ENCODE results near the gene TNRC18.
"Not testable (repeated sequence)": the region's sequence is repeated elsewhere in the genome, so short reads cannot be mapped to it uniquely, and the experiment has no call there.

Gene TNRC18

DNA sequence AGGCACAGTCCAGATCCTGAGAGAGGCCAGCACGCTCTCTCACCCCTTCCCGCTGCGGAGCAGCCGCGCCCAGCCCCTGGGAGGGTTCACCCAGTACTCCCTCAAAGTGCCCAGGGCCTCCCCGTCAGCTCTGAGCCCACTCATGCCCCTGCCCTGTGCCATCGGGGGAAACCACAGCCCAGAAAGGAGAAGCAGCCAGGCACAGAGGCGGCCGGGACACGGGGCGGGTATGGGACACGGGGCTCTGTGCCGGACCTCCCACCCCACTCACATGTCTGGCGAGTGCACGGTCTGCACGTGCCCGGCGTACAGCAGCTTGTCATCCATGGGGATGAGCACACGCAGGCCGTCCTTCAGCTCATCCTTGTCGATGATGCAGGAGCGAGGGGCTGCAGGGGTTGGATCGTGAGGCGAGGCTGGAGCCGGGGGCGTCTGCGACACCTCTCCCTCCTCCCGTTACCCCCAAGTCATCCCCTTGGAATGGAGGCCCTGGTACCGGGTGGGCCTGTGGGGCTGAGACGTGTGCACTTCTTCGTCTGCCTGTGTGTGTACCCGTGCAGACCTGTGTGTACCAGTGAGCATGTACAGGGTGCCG lies 102.7 kb downstream of the TNRC18 start:
- no peak for DNase-seq (ENCODE audit: extremely low read depth in 1 of 2, low read depth in 1 of 2)

DNA sequence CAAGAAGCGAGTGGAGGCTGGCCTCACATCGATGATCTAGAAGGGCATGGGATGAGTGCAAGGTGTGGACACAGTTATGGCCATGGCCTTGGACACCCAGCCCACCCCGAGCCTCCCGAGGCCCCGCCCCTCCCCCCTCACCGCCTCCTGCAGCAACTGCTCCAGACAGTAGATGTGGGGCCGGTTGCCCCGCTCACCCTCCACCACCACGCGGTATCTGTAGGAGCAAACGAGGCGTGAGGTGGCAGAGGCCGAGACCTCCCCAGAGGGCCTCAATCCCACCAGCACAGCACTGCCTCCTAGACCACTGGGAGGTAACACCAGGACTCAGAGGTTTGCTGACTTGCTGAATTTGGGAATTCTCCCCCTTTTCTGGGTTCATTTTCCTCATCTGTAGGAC lies 103.2 kb downstream of the TNRC18 start:
- DNase-seq (ENCODE audit: extremely low read depth in 1 of 2, low read depth in 1 of 2) = no peak

DNA sequence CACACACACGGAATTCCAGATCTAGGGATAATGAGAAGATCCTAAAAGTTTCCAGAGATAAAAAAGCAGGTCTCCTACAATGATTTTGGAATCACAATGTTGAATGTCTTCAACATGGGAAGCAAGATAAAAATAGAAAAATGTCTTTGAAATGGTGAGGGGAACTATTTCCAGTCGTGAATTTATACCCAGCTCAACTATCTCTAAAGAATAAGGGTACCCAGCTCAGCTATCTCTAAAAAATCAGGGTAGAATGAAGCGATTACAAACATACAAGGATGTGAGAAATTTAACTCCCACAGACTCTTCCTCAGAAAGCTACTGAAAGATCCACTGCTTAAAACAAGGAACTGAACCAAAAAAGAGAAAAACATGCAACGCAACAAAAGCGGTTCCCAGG lies 105.0 kb downstream of the TNRC18 start:
- DNase-seq (ENCODE audit: extremely low read depth in 1 of 2, low read depth in 1 of 2) = not testable (repeated sequence)

DNA sequence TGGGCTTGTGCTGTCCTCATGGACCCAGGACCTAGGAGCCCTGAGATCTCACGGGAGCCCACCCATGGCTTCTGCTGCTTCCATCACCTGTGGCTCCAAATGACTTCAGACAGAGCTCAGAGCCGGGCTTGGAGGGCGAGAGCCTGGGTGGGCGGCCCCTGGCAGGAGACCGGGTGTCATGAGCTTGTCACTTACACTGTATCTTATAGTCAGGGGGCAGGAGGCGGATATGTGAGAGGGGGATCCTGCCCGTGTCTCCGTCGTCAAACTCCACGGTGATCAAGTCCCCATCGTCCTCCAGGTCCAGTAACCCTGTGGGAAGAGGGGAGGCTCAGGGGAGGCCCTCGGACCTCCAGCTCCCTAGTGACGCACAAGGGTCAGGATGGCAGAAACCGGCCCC lies 107.9 kb downstream of the TNRC18 start:
- no peak for DNase-seq (ENCODE audit: extremely low read depth in 1 of 2, low read depth in 1 of 2)

DNA sequence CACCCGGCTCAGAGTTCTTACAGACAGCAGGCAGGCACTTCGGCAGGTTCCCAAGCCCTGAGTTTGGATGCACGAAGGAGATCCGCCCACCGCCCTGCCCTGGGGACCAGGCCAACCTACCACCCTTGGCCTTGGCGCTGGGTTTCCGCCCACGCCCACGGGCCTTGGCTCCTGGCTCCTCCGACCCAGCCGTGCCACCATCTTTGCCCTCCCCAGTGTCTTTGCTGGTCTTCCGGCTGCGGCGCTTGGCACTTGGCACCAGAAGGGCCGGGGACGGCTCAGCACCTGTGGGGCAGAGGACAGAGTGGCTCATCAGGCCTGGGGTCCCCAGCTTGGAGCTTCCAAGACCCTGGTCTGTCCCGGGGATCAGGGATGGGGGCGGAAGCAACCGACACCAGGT lies 108.8 kb downstream of the TNRC18 start:
- no peak for DNase-seq (ENCODE audit: extremely low read depth in 1 of 2, low read depth in 1 of 2)

DNA sequence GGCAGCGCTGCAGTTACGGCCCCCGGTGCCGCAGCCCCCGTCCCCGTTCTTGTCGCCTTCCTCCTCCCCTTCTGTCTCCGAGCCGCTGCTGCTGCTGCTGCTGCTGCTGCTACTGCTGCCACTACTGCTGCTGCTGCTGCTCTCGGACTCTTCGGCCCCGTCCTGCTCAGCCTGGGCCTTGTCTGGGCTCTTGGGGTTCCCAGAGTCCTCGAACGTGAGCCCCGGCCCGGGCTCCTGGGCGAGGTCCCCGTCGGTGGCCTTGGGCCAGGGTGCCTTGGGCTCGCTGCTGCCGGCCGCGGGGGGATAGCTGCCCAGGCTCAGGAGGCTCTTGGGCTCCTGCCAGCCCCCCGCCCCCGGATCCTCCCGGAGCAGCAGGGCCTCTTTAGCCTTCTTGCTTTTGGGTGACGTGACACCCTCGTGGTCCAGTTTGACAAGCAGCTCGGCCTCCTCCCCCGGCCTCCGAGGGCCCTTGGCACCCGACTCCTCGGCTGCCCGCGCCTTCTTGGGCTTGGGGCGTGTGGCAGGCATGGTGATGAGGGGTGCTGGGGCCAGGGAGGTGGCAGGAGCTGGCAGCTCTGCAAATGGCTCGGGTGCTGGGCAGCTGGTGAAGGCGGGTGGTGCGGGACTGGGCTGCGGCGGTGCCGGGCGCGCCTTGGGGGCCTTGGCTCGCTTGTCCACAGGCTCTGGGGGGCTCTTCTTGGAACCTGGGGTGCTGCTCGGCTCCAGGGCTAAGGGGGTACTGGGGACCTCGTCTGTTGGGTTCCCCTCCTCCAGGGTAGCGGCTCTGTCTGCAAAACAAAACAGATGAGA lies 110.4 kb downstream of the TNRC18 start:
- not testable (repeated sequence) for DNase-seq (ENCODE audit: extremely low read depth in 1 of 2, low read depth in 1 of 2)

DNA sequence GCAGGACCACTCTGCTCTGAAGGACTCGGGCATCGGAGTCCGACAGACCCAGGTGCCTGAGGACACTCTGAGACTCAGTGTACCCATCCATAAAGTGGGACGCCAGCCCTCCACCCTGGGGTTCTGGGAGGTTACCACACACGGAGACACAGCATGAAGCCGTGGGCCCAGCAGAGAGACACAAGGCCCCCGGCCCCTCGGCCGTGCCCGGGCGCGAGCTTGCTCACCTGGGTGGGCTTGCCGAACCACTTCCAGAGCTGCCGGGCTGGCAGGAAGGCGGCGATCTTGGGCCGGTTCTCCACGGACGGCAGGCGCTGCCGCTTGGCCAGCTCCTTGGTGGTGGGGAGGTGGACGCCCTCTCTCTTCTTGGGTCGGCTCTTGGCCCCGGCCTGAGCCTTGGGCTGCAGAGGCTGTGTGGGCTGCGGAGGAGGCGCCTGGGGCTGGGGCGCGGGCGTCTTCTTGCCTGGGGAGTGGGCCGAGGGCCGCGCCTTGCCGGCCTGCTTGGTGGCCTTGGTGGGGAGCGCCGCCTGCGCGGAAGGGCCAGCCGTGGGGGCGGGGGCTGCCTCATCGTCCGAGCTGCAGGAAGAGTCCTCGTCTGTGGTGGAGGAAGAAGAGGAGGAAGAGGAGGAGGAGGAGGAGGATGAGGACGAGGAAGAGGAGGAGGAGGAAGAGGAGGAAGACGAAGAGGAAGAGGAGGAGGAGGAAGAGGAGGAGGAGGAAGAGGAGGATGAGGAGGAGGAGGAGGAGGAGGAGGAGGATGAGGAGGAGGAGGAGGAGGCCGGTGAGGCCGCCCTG lies 111.2 kb downstream of the TNRC18 start:
- not testable (repeated sequence) for DNase-seq (ENCODE audit: extremely low read depth in 1 of 2, low read depth in 1 of 2)

DNA sequence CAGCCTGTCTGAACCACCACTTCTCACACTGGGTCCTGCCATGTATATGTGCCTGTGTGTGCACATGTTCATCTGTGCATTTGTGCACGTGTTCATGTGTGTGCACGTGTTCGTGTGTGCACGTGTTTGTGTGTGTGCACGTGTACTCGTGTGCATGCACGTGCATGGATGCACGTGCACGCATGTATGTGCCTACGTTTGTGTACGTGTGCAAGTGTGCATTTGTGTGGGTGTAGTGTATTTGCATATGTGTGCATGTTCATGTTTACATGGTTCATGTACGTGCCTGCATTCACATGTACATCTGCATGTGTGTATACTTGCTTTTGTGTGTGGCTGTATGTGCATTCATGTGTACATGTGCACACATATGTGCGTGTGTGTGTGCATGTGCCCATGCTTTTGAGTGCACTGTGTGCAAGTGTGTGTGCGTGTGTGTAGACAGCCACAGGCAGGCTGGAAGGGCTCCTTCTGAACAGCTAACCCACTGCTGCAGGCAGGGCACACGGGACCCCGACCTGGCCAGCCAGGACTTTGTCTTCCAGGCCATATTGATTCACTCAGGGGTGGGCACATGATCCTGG lies 112.7 kb downstream of the TNRC18 start:
- no peak for DNase-seq (ENCODE audit: extremely low read depth in 1 of 2, low read depth in 1 of 2)

DNA sequence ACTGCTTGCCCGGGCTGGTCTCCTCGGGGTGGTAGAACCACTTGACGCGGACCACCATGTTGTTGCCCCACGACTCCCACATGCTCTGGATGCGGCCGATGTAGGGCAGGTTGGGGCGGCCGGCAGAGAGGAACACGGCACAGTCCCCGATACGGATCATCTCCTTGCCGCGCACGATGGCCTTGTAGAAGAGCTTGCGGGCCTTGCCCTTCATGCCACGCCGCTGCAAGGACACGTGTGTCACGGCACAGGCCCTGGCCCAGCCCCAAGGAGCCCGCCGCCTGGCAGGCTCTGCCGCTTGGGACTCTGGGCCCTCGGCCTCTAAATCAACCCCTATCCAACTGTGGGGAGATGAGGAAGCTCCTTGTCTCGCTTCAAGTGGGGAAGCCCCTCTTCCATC lies 114.5 kb downstream of the TNRC18 start:
- DNase-seq (ENCODE audit: extremely low read depth in 1 of 2, low read depth in 1 of 2) = no peak

DNA sequence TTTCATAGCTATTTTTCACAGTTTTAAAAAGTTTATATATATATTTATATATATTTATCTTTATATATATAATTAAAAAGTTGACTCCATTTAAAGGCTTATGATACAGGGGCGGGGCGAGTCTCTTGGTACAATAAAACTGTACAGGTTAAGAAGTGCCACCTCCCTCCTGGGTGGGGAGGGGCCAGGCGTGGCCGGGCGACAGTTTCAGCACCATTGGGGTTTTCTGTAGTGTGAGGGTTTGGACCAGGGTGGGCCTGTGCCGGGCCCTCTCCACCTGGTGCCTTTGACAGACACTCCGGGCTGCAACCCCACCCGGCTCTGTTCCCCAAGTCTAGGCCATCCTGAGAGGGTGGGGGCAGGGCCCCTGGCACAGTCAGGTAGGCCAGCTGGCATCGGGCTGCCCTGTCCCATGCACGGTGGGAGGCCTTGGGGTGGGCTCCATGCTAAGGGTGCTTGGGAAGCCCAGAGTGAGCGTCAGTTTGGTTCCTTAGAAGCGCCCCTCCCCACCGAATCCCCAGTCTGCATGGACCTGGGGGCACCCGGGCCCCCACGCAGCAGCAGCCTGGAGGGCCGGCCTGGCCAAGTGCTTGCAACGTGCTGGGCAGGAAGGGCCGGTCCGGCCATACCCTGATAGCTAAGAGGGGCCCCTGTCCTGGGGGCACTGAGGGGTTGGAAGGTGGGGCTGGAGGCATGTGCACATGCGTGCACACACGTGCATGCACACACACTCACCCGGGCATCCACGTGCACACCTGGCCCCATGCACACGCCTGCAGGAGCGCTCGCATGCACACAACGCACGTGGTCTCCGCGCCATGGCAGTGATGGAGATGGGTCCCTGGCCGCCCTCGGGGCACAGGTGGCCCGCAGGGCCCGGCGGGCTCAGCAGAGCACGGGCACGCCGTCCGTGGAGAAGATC lies 116.2 kb downstream of the TNRC18 start:
- not testable (repeated sequence) for DNase-seq (ENCODE audit: extremely low read depth in 1 of 2, low read depth in 1 of 2)

DNA sequence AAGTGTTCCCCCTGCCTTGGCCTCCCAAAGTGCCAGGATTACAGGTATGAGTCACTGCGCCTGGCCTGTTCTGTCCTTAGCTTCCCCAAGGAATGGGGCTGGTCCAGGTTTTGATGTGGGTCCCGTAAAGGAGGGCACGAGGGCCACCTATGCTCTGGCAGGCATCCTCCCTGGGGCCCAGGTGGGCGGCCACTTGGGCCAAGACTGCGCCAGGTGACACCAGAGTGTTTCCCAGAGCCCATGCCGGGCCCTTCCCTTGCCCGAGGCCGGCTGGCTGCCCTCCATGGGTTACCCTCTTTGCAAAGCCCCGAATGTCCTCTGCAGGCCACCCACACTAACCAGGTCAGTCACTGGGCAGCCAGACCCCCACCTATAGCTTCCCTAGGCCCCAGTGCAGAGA lies 118.6 kb downstream of the TNRC18 start:
- DNase-seq (ENCODE audit: extremely low read depth in 1 of 2, low read depth in 1 of 2) = not testable (repeated sequence)

DNA sequence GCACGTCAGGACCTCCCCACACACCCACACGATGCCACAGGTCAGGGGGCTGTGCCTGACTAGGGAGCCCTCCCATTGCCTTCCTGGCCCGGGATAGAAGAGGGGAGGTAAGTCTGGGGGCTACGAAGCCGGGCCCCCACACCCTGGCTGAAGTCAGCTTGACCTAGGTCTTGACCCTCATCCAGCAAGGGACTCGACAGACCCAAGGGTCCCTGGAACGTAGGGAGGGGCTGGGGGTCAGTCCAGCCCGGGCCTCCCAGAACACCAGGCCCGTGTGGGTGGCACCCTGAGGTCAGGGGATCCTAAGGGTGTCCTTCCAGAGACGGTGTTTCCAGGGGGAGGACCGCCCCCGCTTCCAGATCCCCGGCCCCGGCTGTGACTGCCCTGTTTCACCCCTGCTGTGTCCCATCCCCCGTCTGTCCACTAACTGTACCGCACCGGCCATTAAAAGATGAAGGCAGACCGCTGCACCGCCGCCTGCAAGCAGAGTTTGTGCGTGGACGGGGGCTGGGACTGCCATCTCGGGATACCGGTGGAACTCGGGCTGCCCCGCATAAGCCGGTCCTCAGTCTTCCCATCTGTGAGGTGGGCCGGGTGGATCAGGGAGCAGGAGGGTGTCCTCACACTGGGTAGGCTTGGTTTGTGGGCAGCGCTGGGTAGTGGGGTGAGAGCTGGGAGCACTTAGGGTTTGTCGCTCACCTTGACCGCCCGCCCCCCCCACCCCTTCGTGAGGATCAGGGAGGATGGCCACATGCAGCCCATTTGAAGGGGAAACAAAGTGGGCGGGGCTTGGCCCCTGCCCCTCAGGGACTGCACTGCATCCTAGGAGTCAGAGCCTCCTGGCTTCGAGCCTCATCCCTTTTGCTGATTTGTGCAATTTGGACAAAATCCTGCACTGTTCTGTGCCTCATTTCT lies 119.8 kb downstream of the TNRC18 start:
- no peak for DNase-seq (ENCODE audit: extremely low read depth in 1 of 2, low read depth in 1 of 2)

DNA sequence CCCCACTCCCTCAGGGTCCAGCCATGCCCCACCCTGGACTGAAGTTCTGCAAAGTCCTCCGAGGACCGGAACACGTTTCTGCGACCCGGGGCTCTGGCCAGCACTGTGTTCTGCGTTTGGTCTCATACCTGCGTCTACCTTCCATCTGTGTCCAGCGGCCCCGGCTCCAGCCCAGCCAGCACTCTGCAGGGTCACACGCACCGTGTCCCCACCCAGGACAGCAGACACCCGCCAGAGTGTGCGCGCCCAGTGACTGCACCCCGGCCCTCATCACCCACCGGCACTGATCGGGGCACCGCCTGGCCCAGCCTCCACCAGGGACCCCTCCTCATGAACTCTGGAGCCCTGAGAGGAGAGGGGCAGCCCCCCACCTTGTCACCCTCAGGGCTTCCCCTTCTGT lies 120.6 kb downstream of the TNRC18 start:
- DNase-seq (ENCODE audit: extremely low read depth in 1 of 2, low read depth in 1 of 2) = no peak

DNA sequence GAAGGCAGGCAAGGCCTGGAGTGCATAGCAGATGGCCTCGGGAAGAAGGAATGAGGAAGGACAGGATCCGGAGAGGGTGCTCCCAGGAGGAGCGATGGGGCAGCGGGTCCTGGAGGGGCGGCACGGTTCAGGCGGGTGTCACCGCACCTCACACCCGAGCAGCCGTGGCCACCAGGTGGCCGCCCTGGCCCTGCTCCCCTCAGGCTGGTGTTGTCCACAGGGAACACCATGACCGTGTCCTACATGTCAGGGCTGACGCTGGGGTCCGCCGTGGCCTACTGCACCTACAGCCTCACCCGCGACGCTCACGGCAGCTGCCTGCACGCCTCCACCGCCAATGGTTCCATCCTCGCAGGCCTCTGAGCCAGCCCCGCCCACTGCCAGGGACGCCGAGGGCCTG lies 121.1 kb downstream of the TNRC18 start:
- DNase-seq (ENCODE audit: extremely low read depth in 1 of 2, low read depth in 1 of 2) = no peak

DNA sequence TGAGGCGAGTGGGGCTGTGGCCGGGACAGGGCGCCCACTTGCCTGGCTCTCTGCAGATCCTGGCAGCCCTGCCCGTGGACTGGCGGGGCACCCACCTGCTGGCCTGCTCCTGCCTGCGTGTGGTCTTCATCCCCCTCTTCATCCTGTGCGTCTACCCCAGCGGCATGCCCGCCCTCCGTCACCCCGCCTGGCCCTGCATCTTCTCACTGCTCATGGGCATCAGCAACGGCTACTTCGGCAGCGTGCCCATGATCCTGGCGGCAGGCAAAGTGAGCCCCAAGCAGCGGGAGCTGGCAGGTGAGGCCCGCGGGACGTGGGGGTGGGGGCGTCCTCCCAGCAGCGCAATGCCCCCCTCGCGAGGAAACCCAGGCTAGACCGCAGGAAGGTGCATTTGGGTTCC lies 123.3 kb downstream of the TNRC18 start:
- no peak for DNase-seq (ENCODE audit: extremely low read depth in 1 of 2, low read depth in 1 of 2)

DNA sequence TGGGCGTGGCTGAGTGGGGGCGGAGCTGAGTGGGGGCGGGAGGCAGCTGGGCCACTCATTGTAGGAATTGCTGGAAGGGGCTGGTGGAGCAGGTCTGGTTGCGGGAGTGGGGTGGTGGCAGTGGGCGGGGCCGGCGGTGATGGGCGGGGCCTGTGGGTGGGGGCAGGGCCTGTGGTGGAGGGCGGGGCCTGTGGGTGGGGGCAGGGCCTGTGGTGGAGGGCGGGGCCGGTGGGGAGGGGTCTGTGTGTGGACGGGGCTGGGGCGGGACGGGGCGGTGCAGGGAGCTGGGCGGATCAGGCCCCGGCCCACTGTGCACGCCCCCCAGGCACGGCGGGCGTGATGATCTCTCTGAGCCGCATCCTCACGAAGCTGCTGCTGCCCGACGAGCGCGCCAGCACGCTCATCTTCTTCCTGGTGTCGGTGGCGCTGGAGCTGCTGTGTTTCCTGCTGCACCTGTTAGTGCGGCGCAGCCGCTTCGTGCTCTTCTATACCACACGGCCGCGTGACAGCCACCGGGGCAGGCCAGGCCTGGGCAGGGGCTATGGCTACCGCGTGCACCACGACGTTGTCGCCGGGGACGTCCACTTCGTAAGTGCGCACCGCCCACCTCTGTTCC lies 126.9 kb downstream of the TNRC18 start:
- peak; percentile 24 to 46 for DNase-seq (ENCODE audit: extremely low read depth in 1 of 2, low read depth in 1 of 2)

DNA sequence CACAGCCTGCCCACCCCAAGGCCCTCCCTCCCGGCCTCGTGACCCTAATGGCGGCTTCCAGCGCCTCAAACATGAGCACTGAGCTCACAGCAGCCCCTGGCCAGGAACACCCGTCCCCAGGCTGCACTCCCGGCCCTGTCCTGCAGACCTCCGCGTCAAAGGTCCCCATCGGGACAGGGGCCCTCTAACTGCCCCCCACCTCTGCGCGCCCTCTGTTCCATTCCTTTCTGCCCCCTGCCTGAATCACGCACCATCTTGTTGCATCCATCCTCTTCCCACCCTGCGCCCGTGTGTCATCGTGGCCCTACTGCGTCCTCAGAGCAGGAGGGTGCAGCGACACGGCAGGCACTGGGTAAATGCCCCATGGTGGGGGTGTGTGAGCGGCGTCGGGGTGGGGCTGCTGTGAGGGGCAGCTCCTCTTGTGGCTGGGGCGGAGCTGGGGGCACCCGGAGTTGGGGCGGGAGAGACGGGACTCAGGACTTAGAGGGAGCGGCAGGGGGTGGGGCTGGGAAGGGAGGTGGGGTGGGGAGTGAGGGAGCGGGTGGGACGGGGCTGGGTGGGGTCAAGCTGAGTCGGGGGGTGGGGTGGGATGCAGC lies 127.5 kb downstream of the TNRC18 start:
- DNase-seq (ENCODE audit: extremely low read depth in 1 of 2, low read depth in 1 of 2) = no peak

All from stimulated activated CD8-positive, alpha-beta memory T cell treated with anti-CD3 and anti-CD28 coated beads, Interleukin-7, amount 100 ng/mL, for 48 hours (primary cell).